ENCODE data around the gene IL19.

GRCh38 chr1:206754011-206754410 lies 16.6 kb upstream of the IL19 start:
- no peak for TF ChIP-seq CTCF (IDR thresholded peaks at IDR 0.05)
- no peak for TF ChIP-seq EZH2 (IDR thresholded peaks at IDR 0.05)
